OCI-LY7 (cell line): ENCODE results near the gene NAA20.

ENCODE experiments used
- EZH2phosphoT487 ChIP-seq: fragments of 200-600 bp; sonication (generic); IDR thresholded peaks from 2 replicates; pipeline ENCODE4 v1.6.1; 2018; ENCODE audit warnings: low read depth, borderline replicate concordance, mild to moderate bottlenecking, mixed run types, antibody characterized with exemption, low read length, moderate library complexity, mixed read lengths
- TF ChIP-seq, protein P1 (sequence below): fragments of 200-600 bp; sonication (generic); conservative IDR thresholded peaks from 2 replicates; pipeline ENCODE4 v1.5.1; 2014; ENCODE audit warnings: mild to moderate bottlenecking, antibody characterized with exemption, low read length, moderate library complexity, mixed read lengths

DNA sequence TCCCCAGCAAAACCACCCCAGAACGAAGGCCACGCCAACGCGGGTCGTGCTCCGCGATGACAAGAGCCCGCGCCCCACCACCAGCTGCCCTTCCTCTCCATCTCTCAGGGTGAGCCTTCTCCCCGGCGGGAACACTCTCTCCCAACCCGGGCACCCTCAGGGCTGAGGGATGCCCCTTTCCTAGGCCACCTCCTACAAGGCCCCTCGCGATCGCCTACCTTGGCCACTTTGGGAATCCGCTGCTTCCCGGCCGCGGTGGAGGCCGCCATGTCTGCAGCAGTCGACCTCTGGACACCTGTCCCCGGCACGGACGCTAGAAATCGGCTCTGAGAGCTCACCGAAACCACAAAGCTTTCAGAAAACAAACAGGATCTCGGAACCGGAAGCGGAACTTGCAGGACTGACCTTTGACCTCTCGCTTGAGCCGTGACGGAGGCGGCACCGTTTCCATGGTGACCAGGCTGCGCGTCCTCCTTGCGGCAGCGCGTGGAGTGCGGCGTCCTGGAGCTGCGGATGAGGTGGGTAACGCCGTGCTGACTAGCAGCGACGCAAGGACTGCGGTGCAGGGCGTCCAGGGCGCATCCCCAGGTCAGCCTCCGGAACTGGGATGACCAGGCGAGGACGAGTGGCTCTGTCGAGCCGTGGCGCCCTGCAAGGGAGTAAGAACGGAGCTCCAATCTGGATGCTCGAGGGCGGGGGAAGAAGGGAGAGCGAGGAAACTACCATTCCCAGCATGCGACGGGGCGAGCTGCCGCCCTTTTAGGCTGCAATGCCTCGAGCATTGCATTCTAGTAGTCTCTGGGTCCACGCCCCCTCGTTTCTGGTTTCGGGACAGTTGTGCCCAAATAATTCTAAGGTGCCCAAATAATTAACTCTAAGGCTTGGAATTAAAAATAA is 35.2 kb downstream of the NAA20 start, which contains the start of the genes CFAP61 and CRNKL1:
- TF ChIP-seq, protein P1, sequence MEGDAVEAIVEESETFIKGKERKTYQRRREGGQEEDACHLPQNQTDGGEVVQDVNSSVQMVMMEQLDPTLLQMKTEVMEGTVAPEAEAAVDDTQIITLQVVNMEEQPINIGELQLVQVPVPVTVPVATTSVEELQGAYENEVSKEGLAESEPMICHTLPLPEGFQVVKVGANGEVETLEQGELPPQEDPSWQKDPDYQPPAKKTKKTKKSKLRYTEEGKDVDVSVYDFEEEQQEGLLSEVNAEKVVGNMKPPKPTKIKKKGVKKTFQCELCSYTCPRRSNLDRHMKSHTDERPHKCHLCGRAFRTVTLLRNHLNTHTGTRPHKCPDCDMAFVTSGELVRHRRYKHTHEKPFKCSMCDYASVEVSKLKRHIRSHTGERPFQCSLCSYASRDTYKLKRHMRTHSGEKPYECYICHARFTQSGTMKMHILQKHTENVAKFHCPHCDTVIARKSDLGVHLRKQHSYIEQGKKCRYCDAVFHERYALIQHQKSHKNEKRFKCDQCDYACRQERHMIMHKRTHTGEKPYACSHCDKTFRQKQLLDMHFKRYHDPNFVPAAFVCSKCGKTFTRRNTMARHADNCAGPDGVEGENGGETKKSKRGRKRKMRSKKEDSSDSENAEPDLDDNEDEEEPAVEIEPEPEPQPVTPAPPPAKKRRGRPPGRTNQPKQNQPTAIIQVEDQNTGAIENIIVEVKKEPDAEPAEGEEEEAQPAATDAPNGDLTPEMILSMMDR: no peak
- TF ChIP-seq EZH2phosphoT487: no peak
